Ovary (tissue), 3 donors: ENCODE measurements around the gene STPG4.

Experiments used
- CTCF ChIP-seq, 3 donors: fragments of 450-650 bp in 2 of 3; fragments of 200-600 bp in 1 of 3; IDR thresholded peaks; one replicate each; pipeline versions ENCODE4 v1.5.1 to v1.8.0; 2016 to 2022; ENCODE audit warnings: antibody characterized with exemption in 3 of 3, mild to moderate bottlenecking in 1 of 3
- EP300 ChIP-seq: sonication (generic); formaldehyde crosslinking; IDR thresholded peaks from one replicate; pipeline ENCODE4 v1.6.1; 2017; ENCODE audit warnings: antibody characterized with exemption
- POLR2A ChIP-seq: fragments of 450-650 bp; IDR thresholded peaks from one replicate; pipeline ENCODE4 v1.6.1; 2017; ENCODE audit warnings: antibody characterized with exemption, mild to moderate bottlenecking, moderate library complexity
- donor health status: DM: no; HTN: no; CAD: no.

- TF ChIP-seq CTCF (IDR thresholded peaks at IDR 0.05) (no peak), POLR2A (no peak), EP300 (no peak)
Measured at GRCh38 chr2:47127862-47128543, 27.1 kb downstream of the STPG4 start.
